OCI-LY3 (cell line): ENCODE data around the gene ZCCHC2.

Experiments
- H2AFZ ChIP-seq: fragments of 200-600, 300-600 bp; shearing (Covaris generic); 2 replicates; pipeline ENCODE4 v1.6.0; 2014; ENCODE audit warnings: antibody characterized with exemption, low read depth, low read length
- H3K27ac ChIP-seq: fragments of 200-600, 300-600 bp; sonication (generic); 2 replicates; pipeline ENCODE4 v1.5.1; 2014; ENCODE audit warnings: mild to moderate bottlenecking, low read length, moderate library complexity, mixed read lengths
- H3K27me3 ChIP-seq: fragments of 200-600, 300-600 bp; sonication (generic); 2 replicates; pipeline ENCODE4 v1.6.1; 2014; ENCODE audit warnings: low read depth, low read length, mixed read lengths
- H3K36me3 ChIP-seq: fragments of 200-600, 300-600 bp; sonication (generic); replicated peaks from 2 replicates; pipeline ENCODE3; 2014; ENCODE audit warnings: low read depth, low read length, mixed read lengths
- H3K4me1 ChIP-seq: fragments of 300-600, 200-600 bp; sonication (generic); 2 replicates; pipeline ENCODE4 v1.6.1; 2014; ENCODE audit warnings: low read length, mixed read lengths
- H3K4me2 ChIP-seq: fragments of 200-600, 300-600 bp; sonication (generic); 2 replicates; pipeline ENCODE4 v1.6.1; 2014; ENCODE audit warnings: low read length, mixed read lengths
- H3K4me3 ChIP-seq: fragments of 300-600, 200-600 bp; sonication (generic); 2 replicates; pipeline ENCODE4 v1.5.1; 2014; ENCODE audit warnings: antibody characterized with exemption, mild to moderate bottlenecking, low read length, moderate library complexity
- H3K79me2 ChIP-seq: fragments of 300-600, 200-600 bp; shearing (Covaris generic); 2 replicates; pipeline ENCODE4 v1.6.1; 2014; ENCODE audit warnings: mild to moderate bottlenecking, low read length, mixed read lengths
- H3K9ac ChIP-seq: fragments of 300-600, 200-600 bp; shearing (Covaris generic); 2 replicates; pipeline ENCODE4 v1.6.0; 2014; ENCODE audit warnings: mild to moderate bottlenecking, low read length, moderate library complexity
- H3K9me3 ChIP-seq: fragments of 200-600, 300-600 bp; shearing (Covaris generic); 2 replicates; pipeline ENCODE4 v1.6.1; 2014; ENCODE audit warnings: low read length, mixed read lengths; ENCODE audit not compliant: insufficient read depth
- H4K20me1 ChIP-seq: fragments of 200-600, 300-600 bp; sonication (generic); 2 replicates; pipeline ENCODE4 v1.6.1; 2016; ENCODE audit warnings: low read length, mixed read lengths; ENCODE audit not compliant: insufficient read depth
- CTCF ChIP-seq: fragments of 200-600, 300-600 bp; sonication (generic); IDR thresholded peaks from 2 replicates; pipeline ENCODE4 v1.5.1; 2014; ENCODE audit warnings: antibody characterized with exemption, low read length, low read depth
- EZH2phosphoT487 ChIP-seq: fragments of 200-600 bp; shearing (Covaris generic); IDR thresholded peaks from 2 replicates; pipeline ENCODE4 v1.6.1; 2018; ENCODE audit warnings: antibody characterized with exemption, mixed run types, low read depth

The ZCCHC2 gene

GRCh38 chr18:62596145-62597005, 73.5 kb downstream of the ZCCHC2 start:
- Histone ChIP-seq H3K4me1 (peaks cover 3% of the 10 kb centered on the region; the same call in 1 of the 2 replicates), H3K9ac (no peak overlapping the region), H3K27ac (no peak overlapping the region), H3K9me3 (peaks cover 8% of the 10 kb centered on the region; the same call in 1 of the 2 replicates), H3K36me3 (no peaks in the 10 kb centered on the region), H3K27me3 (peaks cover 30% of the 10 kb centered on the region), H3K79me2 (no peaks in the 10 kb centered on the region), H3K4me3 (no peak overlapping the region), H2AFZ (no peak overlapping the region), H3K4me2 (no peak overlapping the region), H4K20me1 (no peaks in the 10 kb centered on the region)
- TF ChIP-seq CTCF = no peak
- TF ChIP-seq EZH2phosphoT487 = no peak

GRCh38 chr18:62601871-62602270, 79.0 kb downstream of the ZCCHC2 start:
- Histone ChIP-seq H3K4me2 (no peak overlapping the region), H3K27ac (no peak overlapping the region), H3K4me3 (no peak overlapping the region), H3K9me3 (no peaks in the 10 kb centered on the region), H3K4me1 (no peaks in the 10 kb centered on the region), H2AFZ (no peak overlapping the region), H4K20me1 (no peaks in the 10 kb centered on the region), H3K79me2 (no peaks in the 10 kb centered on the region), H3K9ac (no peak overlapping the region), H3K27me3 (peaks cover 25% of the 10 kb centered on the region), H3K36me3 (no peaks in the 10 kb centered on the region)
- TF ChIP-seq CTCF (no peak), EZH2phosphoT487 (no peak)

GRCh38 chr18:62602706-62603105, 79.9 kb downstream of the ZCCHC2 start:
- no peak overlapping the region for H3K27ac ChIP-seq
- no peak overlapping the region for H3K9ac ChIP-seq
- H3K27me3 ChIP-seq = peaks cover 25% of the 10 kb centered on the region
- H4K20me1 ChIP-seq = no peaks in the 10 kb centered on the region
- no peak overlapping the region for H3K4me2 ChIP-seq
- TF ChIP-seq CTCF (no peak), EZH2phosphoT487 (no peak)
- H2AFZ ChIP-seq = no peak overlapping the region
- no peak overlapping the region for H3K4me3 ChIP-seq
- no peaks in the 10 kb centered on the region for H3K4me1 ChIP-seq
- H3K9me3 ChIP-seq = no peaks in the 10 kb centered on the region
- H3K36me3 ChIP-seq = no peaks in the 10 kb centered on the region
- H3K79me2 ChIP-seq = no peaks in the 10 kb centered on the region

- Histone ChIP-seq H3K36me3 (no peaks in the 10 kb centered on the region), H3K9me3 (no peaks in the 10 kb centered on the region), H3K4me1 (no peaks in the 10 kb centered on the region), H3K4me3 (no peak overlapping the region), H4K20me1 (no peaks in the 10 kb centered on the region), H3K4me2 (no peak overlapping the region), H2AFZ (no peak overlapping the region), H3K9ac (no peak overlapping the region), H3K79me2 (no peaks in the 10 kb centered on the region), H3K27me3 (peaks cover 25% of the 10 kb centered on the region), H3K27ac (no peak overlapping the region)
- TF ChIP-seq EZH2phosphoT487 = no peak
- no peak for TF ChIP-seq CTCF
These were observed 80.4 kb downstream of the ZCCHC2 start for GRCh38 chr18:62603211-62603610.
